GM12891 (cell line): ENCODE measurements around the gene CSTPP1.

Source experiments
- DNase-seq: peaks from one replicate; pipeline ENCODE4 v3.0.0; 2011; ENCODE audit warnings: low spot score; ENCODE audit not compliant: insufficient read length
- FAIRE-seq: peaks from 2 replicates; lab custom pipeline; 2011; peaks lifted over from hg19 to GRCh38; lab: Jason Lieb, UNC
- PAX5 ChIP-seq: IDR thresholded peaks from 2 replicates; pipeline ENCODE4 v1.6.1; 2011; ENCODE audit warnings: low read length, moderate library complexity, mild to moderate bottlenecking; ENCODE audit not compliant: insufficient read depth, severe bottlenecking
- POLR2A ChIP-seq: IDR thresholded peaks from 2 replicates; pipeline ENCODE4 v1.6.1; 2011; ENCODE audit warnings: low read depth, low read length, control low read depth
- POLR2AphosphoS5 ChIP-seq: IDR thresholded peaks from 2 replicates; pipeline ENCODE4 v1.6.1; 2011; ENCODE audit warnings: low read depth, low read length, control low read depth
- POU2F2 ChIP-seq: IDR thresholded peaks from 2 replicates; pipeline ENCODE4 v1.6.1; 2011; ENCODE audit warnings: low read depth, mild to moderate bottlenecking, control low read depth, low read length, moderate library complexity
- SPI1 ChIP-seq: IDR thresholded peaks from 2 replicates; pipeline ENCODE4 v1.6.1; 2011; ENCODE audit warnings: low read depth, low read length, control low read depth
- TAF1 ChIP-seq: IDR thresholded peaks from 2 replicates; pipeline ENCODE4 v1.6.1; 2011; ENCODE audit warnings: low read depth, low read length, control low read depth

Gene CSTPP1

GRCh38 chr11:46894961-46895360 is 41.6 kb upstream of the CSTPP1 start:
- no peak for TF ChIP-seq POU2F2
- TF ChIP-seq TAF1, result no peak
- TF ChIP-seq POLR2AphosphoS5, result no peak
- TF ChIP-seq SPI1, result no peak
- no peak for TF ChIP-seq PAX5
- TF ChIP-seq POLR2A, result no peak
- DNase-seq, result no peak
- FAIRE-seq, result no peak

DNA sequence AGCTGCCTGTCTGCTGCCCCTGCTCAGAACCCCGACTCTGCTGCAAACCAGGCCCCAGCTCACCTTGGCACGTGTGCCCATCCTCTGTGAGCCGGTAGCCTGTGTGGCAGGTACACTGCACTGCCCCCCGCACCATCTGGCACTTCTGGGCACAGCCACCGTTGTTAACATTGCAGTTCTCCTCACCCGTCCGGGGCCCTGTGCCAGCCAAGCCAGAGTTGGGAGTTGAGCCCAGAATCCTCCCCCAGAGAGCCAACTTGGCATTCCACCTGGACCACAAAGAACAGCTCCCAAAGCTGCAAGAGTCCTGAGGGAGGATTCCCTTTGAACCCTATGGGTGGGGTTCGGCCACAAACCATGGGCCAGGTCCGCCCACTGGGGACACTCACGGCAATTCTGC is 40.7 kb upstream of the CSTPP1 start:
- FAIRE-seq (no peak), DNase-seq (no peak)
- no peak for TF ChIP-seq TAF1
- TF ChIP-seq POLR2AphosphoS5, result no peak
- TF ChIP-seq POLR2A, result no peak
- no peak for TF ChIP-seq POU2F2
- TF ChIP-seq PAX5, result no peak
- TF ChIP-seq SPI1, result no peak

- TF ChIP-seq SPI1 (no peak), POLR2AphosphoS5 (no peak), PAX5 (no peak), POLR2A (no peak), POU2F2 (no peak), TAF1 (no peak)
- DNase-seq, result peak; percentile 55
- peak; percentile 84 for FAIRE-seq
Observed at GRCh38 chr11:46896719-46897406, 39.7 kb upstream of the CSTPP1 start.

GRCh38 chr11:46898396-46899095 is 38.0 kb upstream of the CSTPP1 start:
- DNase-seq, result no peak
- TF ChIP-seq POLR2A, result no peak
- FAIRE-seq, result no peak

GRCh38 chr11:46899501-46900025 is 37.0 kb upstream of the CSTPP1 start:
- TF ChIP-seq POLR2AphosphoS5 (no peak), POLR2A (no peak), PAX5 (no peak), POU2F2 (no peak), TAF1 (no peak), SPI1 (no peak)
- FAIRE-seq, result no peak

GRCh38 chr11:46900091-46900746 is 36.3 kb upstream of the CSTPP1 start:
- DNase-seq, result no peak
- FAIRE-seq, result no peak
- TF ChIP-seq POU2F2 (no peak), POLR2A (no peak), POLR2AphosphoS5 (no peak), PAX5 (no peak), SPI1 (peak; percentile 42; the same call in 1 of the 2 replicates), TAF1 (no peak)

More at GRCh38 chr11:46899501-46900025, 37.0 kb upstream of the CSTPP1 start:
- no peak for DNase-seq

- DNase-seq, result no peak
- no peak for TF ChIP-seq POLR2A
- TF ChIP-seq POU2F2, result no peak
- no peak for TF ChIP-seq POLR2AphosphoS5
- no peak for TF ChIP-seq SPI1
- TF ChIP-seq TAF1, result no peak
- TF ChIP-seq PAX5, result no peak
- no peak for FAIRE-seq
Observed at GRCh38 chr11:46901156-46901555, 35.4 kb upstream of the CSTPP1 start.

DNA sequence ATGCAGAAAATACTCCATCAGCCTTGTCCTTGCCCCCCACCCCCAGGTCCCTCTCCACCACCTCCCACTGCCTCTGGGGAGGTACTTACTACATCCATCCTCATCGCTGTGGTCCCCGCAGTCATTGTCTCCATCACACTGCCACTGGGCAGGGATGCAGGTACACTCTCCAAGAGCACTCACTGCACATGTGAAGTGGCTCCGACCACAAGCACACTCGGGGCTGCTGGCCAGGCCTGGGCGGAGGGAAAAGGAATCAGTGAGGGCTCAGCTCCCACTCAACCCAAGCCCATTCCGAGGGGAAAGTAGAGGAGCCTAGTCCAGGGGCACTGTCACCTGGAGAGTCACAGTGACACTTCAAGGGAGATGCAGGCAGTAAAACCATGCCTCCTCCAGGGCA is 33.9 kb upstream of the CSTPP1 start:
- FAIRE-seq, result no peak

DNA sequence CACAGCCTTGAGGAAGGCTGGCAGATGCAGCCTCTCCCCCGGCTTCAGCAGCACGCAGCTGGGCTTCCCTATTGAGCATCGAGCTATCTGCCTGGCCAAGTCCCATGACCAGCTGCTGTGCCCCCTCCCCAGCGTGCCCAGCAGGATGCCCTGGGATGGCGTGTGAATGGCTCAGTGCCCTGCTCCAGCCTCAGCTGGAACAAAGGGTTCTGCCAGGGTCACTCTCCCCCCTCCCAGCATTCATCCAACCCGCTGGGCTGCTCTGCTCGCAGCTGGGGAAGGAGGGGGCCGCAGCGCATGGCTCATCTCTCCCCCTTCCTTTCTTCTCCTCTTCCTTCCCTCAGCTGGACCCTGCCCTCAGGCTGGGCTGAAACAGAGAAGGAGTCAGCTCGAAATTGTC is 32.7 kb upstream of the CSTPP1 start:
- FAIRE-seq (no peak), DNase-seq (no peak)
- no peak for TF ChIP-seq POLR2A
- no peak for TF ChIP-seq SPI1
- no peak for TF ChIP-seq PAX5
- TF ChIP-seq POU2F2, result no peak
- no peak for TF ChIP-seq POLR2AphosphoS5
- no peak for TF ChIP-seq TAF1

More for the DNA sequence above, 33.9 kb upstream of the CSTPP1 start:
- no peak for DNase-seq
- TF ChIP-seq POLR2AphosphoS5, result no peak
- TF ChIP-seq POU2F2, result no peak
- no peak for TF ChIP-seq POLR2A
- TF ChIP-seq PAX5, result no peak
- no peak for TF ChIP-seq TAF1
- no peak for TF ChIP-seq SPI1
